ENCODE results near the gene RBP5. TPM values are rescaled to one million over a fixed set of nuclear protein-coding genes. Genes with fewer than 3 reads are reported as not detected.

RBP5 gene
- total and polyA plus RNA-seq, 8 donors, result 0.73 to 7.8 (median 2.4) TPM

- Histone ChIP-seq H3K27me3 (no peaks in the 10 kb centered on the region), H3K27ac (peak overlapping the region in 3 of 4 donors; percentile 15 to 73 (median 62)), H3K9me3 (no peaks in the 10 kb centered on the region), H3K36me3 (no peaks in the 10 kb centered on the region), H3K4me3 (peak overlapping the region; percentile 26 to 74 (median 72)), H3K4me1 (peaks cover 0 to 6% (median 5%) of the 10 kb centered on the region in 3 donors)
- ATAC-seq (peak in 2 of 4 donors; percentile 1 to 4), DNase-seq (no peak), FAIRE-seq (no peak)
- TF ChIP-seq CTCF (IDR thresholded peaks at IDR 0.05), result no peak
- intact Hi-C loops (cut with DNase I), result no loop called here
- 3% methylated on average over 19 of the region's 19 CpGs for WGBS, 2 donors
Measured at GRCh38 chr12:7129287-7129871, 690 bp upstream of the RBP5 start.

GRCh38 chr12:7127916-7128626, 618 bp downstream of the RBP5 start:
- peak overlapping the region in 1 of 4 donors; percentile 17 for H3K4me3 ChIP-seq
- TF ChIP-seq CTCF (IDR thresholded peaks at IDR 0.05), result no peak

GRCh38 chr12:7125632-7126227, 3.0 kb downstream of the RBP5 start:
- H3K27ac ChIP-seq, result no peak overlapping the region
- intact Hi-C loops (cut with DNase I), result no loop called here
- no peaks in the 10 kb centered on the region for H3K9me3 ChIP-seq
- no peak overlapping the region for H3K4me3 ChIP-seq
- no peak for DNase-seq
- H3K36me3 ChIP-seq, result no peaks in the 10 kb centered on the region
- peaks cover 0 to 6% (median 5%) of the 10 kb centered on the region in 3 donors for H3K4me1 ChIP-seq
- H3K27me3 ChIP-seq, result no peaks in the 10 kb centered on the region
- no peak for ATAC-seq
- WGBS, 2 donors, result 88 to 97% methylated on average over 4 of the region's 4 CpGs
- FAIRE-seq, result no peak
- TF ChIP-seq CTCF (IDR thresholded peaks at IDR 0.05), result no peak

More at GRCh38 chr12:7127916-7128626, 618 bp downstream of the RBP5 start:
- no peak overlapping the region for H3K27ac ChIP-seq
- no peak for DNase-seq
- 89 to 90% methylated on average over 16 to 17 of the region's 17 CpGs for WGBS, 2 donors
- no peak for ATAC-seq
- no peaks in the 10 kb centered on the region for H3K9me3 ChIP-seq
- FAIRE-seq, result no peak
- peaks cover 0 to 6% (median 5%) of the 10 kb centered on the region in 3 donors for H3K4me1 ChIP-seq
- H3K27me3 ChIP-seq, result no peaks in the 10 kb centered on the region
- intact Hi-C loops (cut with DNase I), result no loop called here
- no peaks in the 10 kb centered on the region for H3K36me3 ChIP-seq

- no peaks in the 10 kb centered on the region for H3K36me3 ChIP-seq
- 70 to 80% methylated on average over 11 of the region's 11 CpGs for WGBS, 2 donors
- DNase-seq (peak in 1 of 6 donors; percentile 17), FAIRE-seq (no peak), ATAC-seq (no peak)
- H3K9me3 ChIP-seq, result no peaks in the 10 kb centered on the region
- no peak overlapping the region for H3K4me3 ChIP-seq
- peaks cover 0 to under 1% (median 0%) of the 10 kb centered on the region in 3 donors for H3K4me1 ChIP-seq
- intact Hi-C loops (cut with DNase I), result no loop called here
- no peak overlapping the region for H3K27ac ChIP-seq
- no peak for TF ChIP-seq CTCF (IDR thresholded peaks at IDR 0.05)
- H3K27me3 ChIP-seq, result no peaks in the 10 kb centered on the region
Measured at GRCh38 chr12:7123806-7124522, 4.7 kb downstream of the RBP5 start.

All from pancreas (tissue), 10 donors.